GM12875 (cell line): Measurements from ENCODE around the gene TMEM100.

Experiments used
- H3K4me3 ChIP-seq: one replicate; pipeline ENCODE4 v1.5.1; 2011; ENCODE audit warnings: low read depth, low read length, control low read depth
- TF ChIP-seq, protein P1 (sequence below): IDR thresholded peaks from 2 replicates; pipeline ENCODE4 v1.5.1; 2011; ENCODE audit warnings: low read depth, mild to moderate bottlenecking, control low read depth, inconsistent platforms, low read length, moderate library complexity, borderline replicate concordance; ENCODE audit not compliant: insufficient read depth

TMEM100 gene

DNA sequence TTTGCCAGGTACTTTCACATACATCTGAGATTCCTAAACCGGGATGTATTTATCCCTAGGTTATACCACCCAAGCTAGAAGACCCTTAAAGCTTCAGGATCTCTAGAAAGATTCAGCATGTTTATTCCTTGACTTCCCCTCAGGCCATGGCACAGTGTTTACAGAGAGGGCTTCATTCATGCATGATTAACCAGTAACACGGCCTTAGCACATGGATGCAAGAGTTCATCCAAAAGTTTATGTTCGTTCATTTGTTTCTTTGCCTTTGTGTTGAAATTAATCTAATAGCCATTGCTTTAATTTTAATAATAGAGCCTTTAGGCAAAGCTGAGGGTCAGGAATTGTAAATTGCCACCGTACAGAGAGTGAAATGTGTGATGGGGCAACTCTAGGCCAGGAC is 41.9 kb upstream of the TMEM100 start:
- no peak overlapping the region for H3K4me3 ChIP-seq
- TF ChIP-seq, protein P1, sequence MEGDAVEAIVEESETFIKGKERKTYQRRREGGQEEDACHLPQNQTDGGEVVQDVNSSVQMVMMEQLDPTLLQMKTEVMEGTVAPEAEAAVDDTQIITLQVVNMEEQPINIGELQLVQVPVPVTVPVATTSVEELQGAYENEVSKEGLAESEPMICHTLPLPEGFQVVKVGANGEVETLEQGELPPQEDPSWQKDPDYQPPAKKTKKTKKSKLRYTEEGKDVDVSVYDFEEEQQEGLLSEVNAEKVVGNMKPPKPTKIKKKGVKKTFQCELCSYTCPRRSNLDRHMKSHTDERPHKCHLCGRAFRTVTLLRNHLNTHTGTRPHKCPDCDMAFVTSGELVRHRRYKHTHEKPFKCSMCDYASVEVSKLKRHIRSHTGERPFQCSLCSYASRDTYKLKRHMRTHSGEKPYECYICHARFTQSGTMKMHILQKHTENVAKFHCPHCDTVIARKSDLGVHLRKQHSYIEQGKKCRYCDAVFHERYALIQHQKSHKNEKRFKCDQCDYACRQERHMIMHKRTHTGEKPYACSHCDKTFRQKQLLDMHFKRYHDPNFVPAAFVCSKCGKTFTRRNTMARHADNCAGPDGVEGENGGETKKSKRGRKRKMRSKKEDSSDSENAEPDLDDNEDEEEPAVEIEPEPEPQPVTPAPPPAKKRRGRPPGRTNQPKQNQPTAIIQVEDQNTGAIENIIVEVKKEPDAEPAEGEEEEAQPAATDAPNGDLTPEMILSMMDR, result no peak

DNA sequence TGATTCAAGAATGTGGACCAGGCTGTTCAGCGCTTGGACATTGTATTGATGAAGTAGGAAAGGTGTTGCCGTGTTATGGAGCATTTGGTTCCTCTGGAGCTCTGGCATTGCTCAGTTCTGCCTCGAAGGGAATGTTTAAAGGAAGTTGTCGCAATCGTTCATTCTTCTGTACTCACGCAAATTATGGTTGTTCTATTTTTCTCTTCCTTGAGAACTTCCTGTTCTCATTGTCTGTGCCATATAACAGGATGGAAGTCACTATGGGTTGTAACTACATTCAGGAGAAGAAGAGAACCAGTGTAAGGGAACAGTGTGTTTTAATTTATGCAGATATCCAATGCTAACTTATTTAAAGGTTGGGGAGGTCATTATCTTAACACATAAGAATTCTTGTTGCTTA is 41.2 kb upstream of the TMEM100 start:
- no peak overlapping the region for H3K4me3 ChIP-seq
- TF ChIP-seq, protein P1, result no peak

DNA sequence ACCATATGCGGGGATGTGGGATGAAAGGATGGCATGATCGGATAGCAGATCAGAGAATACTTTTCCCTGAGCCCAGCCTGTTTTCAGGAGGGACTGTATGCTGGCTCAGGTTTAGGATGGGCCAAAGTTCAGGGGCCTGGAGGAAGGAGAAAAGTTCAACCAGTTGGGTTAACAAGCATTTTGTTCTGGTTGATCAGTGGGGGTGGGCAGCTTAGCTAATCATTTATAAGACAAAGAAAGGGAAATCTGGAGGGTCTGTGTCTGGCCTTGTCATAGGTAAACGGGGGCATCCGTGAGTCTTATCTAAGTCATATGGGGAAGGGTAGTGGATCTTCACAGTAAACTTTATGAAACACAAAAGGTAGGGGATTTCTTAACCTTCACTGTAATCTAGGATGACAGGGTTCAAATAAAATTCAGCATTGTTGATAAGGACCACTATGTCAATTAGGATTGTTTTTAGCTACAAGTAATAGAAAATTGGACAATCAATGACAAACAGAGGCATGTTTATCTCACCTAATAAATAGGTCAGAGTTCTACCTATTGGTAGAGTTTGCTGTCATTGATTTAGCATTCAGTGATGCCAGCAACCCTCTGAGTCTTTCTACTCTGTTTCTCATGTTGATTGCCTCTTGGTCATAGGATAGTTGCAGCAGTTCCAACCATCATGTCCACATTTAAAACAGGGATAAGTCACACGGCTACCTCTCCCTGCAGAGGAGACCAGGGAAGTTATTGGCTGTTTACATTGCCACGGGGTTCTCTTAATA is 39.6 kb upstream of the TMEM100 start:
- TF ChIP-seq, protein P1, result no peak
- H3K4me3 ChIP-seq, result no peak overlapping the region

DNA sequence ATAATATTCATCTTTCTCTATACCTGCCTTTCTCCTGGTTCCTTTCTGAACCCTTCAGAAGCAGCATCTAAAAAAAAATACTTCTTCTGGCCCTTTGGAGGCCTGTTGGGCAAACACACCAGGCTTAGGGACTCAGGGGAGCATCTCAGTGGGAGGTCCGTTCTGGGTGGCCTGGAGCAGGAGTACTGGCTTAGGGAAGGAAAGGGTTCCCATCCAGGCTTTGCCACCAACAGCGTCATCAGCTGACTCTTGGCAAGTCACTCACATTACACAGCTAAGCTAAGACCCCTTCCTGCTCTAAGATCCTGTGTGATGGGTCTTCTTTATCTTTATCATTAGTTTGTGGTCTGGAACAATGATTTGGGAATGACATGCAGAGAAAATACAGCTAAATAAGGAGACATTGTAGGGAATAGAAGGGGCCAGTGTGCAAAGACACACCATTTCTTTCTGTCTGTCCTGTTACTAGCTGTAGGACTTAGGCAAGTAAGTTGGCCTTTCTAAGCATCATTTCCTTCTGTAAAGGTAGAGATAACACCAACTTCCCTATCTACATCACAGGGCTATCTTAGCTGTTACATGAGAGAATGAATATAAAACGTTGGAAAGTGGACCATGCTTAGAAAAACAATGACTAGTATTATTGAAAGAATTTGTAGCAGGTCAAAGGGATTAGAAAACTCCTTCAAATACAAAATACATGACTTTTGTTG is 38.1 kb upstream of the TMEM100 start:
- H3K4me3 ChIP-seq, result no peak overlapping the region
- TF ChIP-seq, protein P1, result no peak

DNA sequence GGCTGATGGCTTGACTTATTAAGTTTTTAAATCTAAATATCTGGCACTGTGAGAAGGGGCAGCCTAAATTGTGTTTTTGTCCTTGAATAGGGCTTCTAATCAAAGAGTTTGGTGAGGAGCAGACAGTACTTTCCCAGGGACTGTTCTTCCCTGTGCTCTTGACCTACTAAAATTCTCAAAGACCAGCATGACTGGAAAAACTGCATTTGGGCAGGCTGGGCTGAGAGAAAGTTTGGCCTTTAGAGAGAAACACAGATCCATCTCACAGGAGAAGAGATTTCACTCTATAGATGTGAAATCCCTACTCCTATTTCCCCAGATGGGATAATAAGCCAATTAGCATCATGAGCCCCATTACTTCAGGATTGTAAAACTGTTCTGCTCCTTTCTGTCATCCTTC is 35.5 kb upstream of the TMEM100 start:
- TF ChIP-seq, protein P1, result no peak

DNA sequence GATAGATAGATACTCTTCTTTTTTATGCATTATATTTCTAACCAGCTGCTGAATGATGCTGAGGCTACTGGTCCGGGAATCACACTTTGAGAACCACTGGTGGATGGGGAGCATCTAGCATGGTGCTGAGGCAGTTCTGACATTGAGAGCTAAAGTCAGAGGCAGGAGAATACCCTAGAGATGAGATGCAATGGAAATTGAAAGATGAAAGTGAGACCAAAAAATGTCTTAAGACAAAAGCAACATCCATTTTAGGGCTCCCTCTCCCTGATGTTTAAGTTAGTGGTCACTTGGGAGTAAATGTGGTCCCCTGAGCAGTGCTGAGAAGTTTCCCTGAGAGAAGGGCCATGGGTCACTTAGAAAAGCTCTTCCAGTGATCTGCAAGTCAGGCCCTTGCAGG is 35.0 kb upstream of the TMEM100 start:
- H3K4me3 ChIP-seq, result no peak overlapping the region
- TF ChIP-seq, protein P1, result no peak

More for the DNA sequence above, 35.5 kb upstream of the TMEM100 start:
- H3K4me3 ChIP-seq, result no peak overlapping the region

DNA sequence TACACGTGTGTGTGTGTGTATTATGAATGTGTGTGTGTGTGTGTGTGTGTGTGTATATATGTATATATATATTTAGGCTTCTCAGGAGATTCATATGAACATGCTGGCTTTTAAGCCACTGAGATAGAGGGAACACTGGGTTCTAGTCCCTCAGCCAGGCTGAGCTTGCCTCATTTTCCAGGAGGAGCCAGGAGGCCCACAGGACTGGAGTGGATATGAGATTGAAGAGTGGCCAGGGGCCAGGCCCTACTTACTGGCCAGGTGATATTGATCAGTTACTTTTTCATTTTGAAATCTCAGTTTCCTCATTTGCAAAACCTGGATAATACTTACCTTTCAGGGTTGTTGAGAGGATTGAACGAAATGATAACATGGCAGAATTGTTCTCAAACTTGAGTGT is 34.0 kb upstream of the TMEM100 start:
- H3K4me3 ChIP-seq, result no peak overlapping the region
- TF ChIP-seq, protein P1, result no peak
